Endothelial cell of umbilical vein (primary cell): Measurements from ENCODE around the gene ANAPC2. TPM values are rescaled to one million over a fixed set of nuclear protein-coding genes. Genes with fewer than 3 reads are reported as not detected.

ENCODE experiments used
- BruUV-seq: library from RNA; stranded (reverse); fragments of 400-500 nt; replicated peaks from 2 replicates; lab custom pipeline; 2021; lab: Mats Ljungman, UMichigan
- CTCF ChIA-PET: fragments of 300-600, 350-600 bp; sonication (Branson Sonifier 250); formaldehyde crosslinking; loops from one replicate; lab custom pipeline; 2021; ENCODE audit warnings: antibody characterized with exemption, inconsistent platforms; lab: Charles Lee
- POLR2A ChIA-PET: fragments of 300-600, 350-600 bp; sonication (Branson Sonifier 250); formaldehyde crosslinking; loops from one replicate; lab custom pipeline; 2021; ENCODE audit warnings: antibody characterized with exemption, inconsistent platforms; lab: Charles Lee
- DNase-seq: peaks from one replicate; pipeline ENCODE4 v3.0.0-alpha.2; 2011; ENCODE audit warnings: low read depth, low spot score
- FAIRE-seq: peaks from 2 replicates; lab custom pipeline; 2011; peaks lifted over from hg19 to GRCh38; lab: Jason Lieb, UNC
- H2AFZ ChIP-seq: 2 replicates; pipeline ENCODE4 v1.6.0; 2012; ENCODE audit warnings: low read depth, low read length, control low read depth, inconsistent platforms
- H3K27ac ChIP-seq: 2 replicates; pipeline ENCODE4 v1.5.1; 2011; ENCODE audit warnings: low read depth, mild to moderate bottlenecking, control low read depth, low read length, moderate library complexity; ENCODE audit not compliant: insufficient read depth
- H3K27me3 ChIP-seq, 2 experiments: 2 replicates each; pipeline versions ENCODE4 v1.6.0 to v1.6.1; 2011; ENCODE audit warnings: low read length in 2 of 2, mixed read lengths in 1 of 2; ENCODE audit not compliant: control insufficient read depth in 2 of 2, insufficient read depth in 2 of 2
- H3K36me3 ChIP-seq, 2 experiments: 2 replicates in 1 of 2; 3 replicates in 1 of 2; pipeline ENCODE4 v1.5.1; 2011; ENCODE audit warnings: low read length in 2 of 2, mild to moderate bottlenecking in 1 of 2, moderate library complexity in 1 of 2; ENCODE audit not compliant: control insufficient read depth in 2 of 2, insufficient read depth in 2 of 2; ENCODE audit errors: extremely low read depth in 1 of 2
- H3K4me1 ChIP-seq: 3 replicates; pipeline ENCODE4 v1.5.1; 2011; ENCODE audit warnings: mild to moderate bottlenecking, low read length; ENCODE audit not compliant: control insufficient read depth, insufficient read depth; ENCODE audit errors: extremely low read depth
- H3K4me2 ChIP-seq: 2 replicates; pipeline ENCODE4 v1.6.1; 2011; ENCODE audit warnings: low read length, control low read depth, mixed read lengths; ENCODE audit not compliant: insufficient read depth
- H3K4me3 ChIP-seq, 3 experiments: fragments of 200-600 bp in 1 of 3; sonication (generic), shearing (Covaris generic) in 1 of 3; replicated peaks in 1 of 3; 2 replicates each; pipeline ENCODE4 v1.5.1; 2011 to 2016; ENCODE audit warnings: control low read depth in 3 of 3, low read length in 3 of 3, mild to moderate bottlenecking in 2 of 3, inconsistent platforms in 1 of 3, low read depth in 1 of 3, moderate library complexity in 1 of 3; ENCODE audit not compliant: insufficient read depth in 1 of 3
- H3K79me2 ChIP-seq: 2 replicates; pipeline ENCODE4 v1.6.0; 2012; ENCODE audit warnings: low read length, inconsistent platforms; ENCODE audit not compliant: control insufficient read depth, insufficient read depth
- H3K9ac ChIP-seq: replicated peaks from 2 replicates; pipeline ENCODE3; 2011; ENCODE audit warnings: low read length, control low read depth; ENCODE audit not compliant: insufficient read depth; ENCODE audit errors: extremely low read depth
- H3K9me1 ChIP-seq: replicated peaks from 3 replicates; pipeline ENCODE4 v1.6.0; 2011; ENCODE audit warnings: mild to moderate bottlenecking, low read length; ENCODE audit not compliant: control insufficient read depth, insufficient read depth; ENCODE audit errors: extremely low read depth
- H3K9me3 ChIP-seq: replicated peaks from 2 replicates; pipeline ENCODE4 v1.5.1; 2012; ENCODE audit warnings: low read length, inconsistent platforms; ENCODE audit not compliant: control insufficient read depth, insufficient read depth
- H4K20me1 ChIP-seq: replicated peaks from 2 replicates; pipeline ENCODE3; 2011; ENCODE audit warnings: mild to moderate bottlenecking, low read length; ENCODE audit not compliant: control insufficient read depth, insufficient read depth; ENCODE audit errors: extremely low read depth
- EZH2 ChIP-seq: IDR thresholded peaks from 2 replicates; pipeline ENCODE4 v1.6.1; 2012; ENCODE audit warnings: borderline replicate concordance, low read depth, mild to moderate bottlenecking, moderate library complexity, low read length, inconsistent platforms; ENCODE audit not compliant: severe bottlenecking
- FOS ChIP-seq: IDR thresholded peaks from 2 replicates; pipeline ENCODE4 v1.6.1; 2011; ENCODE audit warnings: mild to moderate bottlenecking, low read length, moderate library complexity, borderline replicate concordance; ENCODE audit not compliant: insufficient read depth
- GATA2 ChIP-seq: IDR thresholded peaks from 2 replicates; pipeline ENCODE4 v1.7.0; 2011; ENCODE audit warnings: low read depth, mild to moderate bottlenecking, moderate library complexity, mixed read lengths, low read length; ENCODE audit not compliant: insufficient read length, insufficient read depth
- JUN ChIP-seq: IDR thresholded peaks from 2 replicates; pipeline ENCODE4 v1.6.1; 2011; ENCODE audit warnings: borderline replicate concordance, low read depth; ENCODE audit not compliant: insufficient read length, insufficient read depth
- MAX ChIP-seq: IDR thresholded peaks from 2 replicates; pipeline ENCODE4 v1.6.1; 2011; ENCODE audit not compliant: insufficient read depth, insufficient read length
- MYC ChIP-seq: IDR thresholded peaks from one replicate; pipeline ENCODE4 v1.6.1; 2011; ENCODE audit warnings: mild to moderate bottlenecking, low read depth, low read length
- POLR2A ChIP-seq: IDR thresholded peaks from 2 replicates; pipeline ENCODE4 v1.6.1; 2012; ENCODE audit warnings: low read depth, mild to moderate bottlenecking, control low read depth, low read length
- POLR2AphosphoS5 ChIP-seq: IDR thresholded peaks from 2 replicates; pipeline ENCODE4 v1.6.1; 2012; ENCODE audit warnings: low read depth, mild to moderate bottlenecking, control low read depth, low read length, moderate library complexity; ENCODE audit not compliant: insufficient read depth
- dilution Hi-C: fragments of 300-500 bp; cut with MboI; formaldehyde crosslinking; loops from one replicate; pipeline ENCODE4 v1.15.0; 2019; ENCODE audit warnings: low sequenced_read_pairs; ENCODE audit not compliant: extremely low pct_ligation_motif_present
- intact Hi-C: fragments of 100-400 bp; cut with micrococcal nuclease; formaldehyde crosslinking; loops from one replicate; pipeline ENCODE4 v1.10.0; 2022
- polyA plus RNA-seq, 4 experiments: library from polyadenylated mRNA; depleted of rRNA in 3 of 4; stranded (reverse) in 3 of 4; unstranded in 1 of 4; fragments of >200 nt; gene quantifications; 2 replicates each; pipeline versions ENCODE4 v1.2.1 to v1.2.3, GENCODE V29; 2011 to 2012; ENCODE audit warnings: missing spikeins in 1 of 4
- total RNA-seq: library from RNA; stranded (reverse); gene quantifications from 2 replicates; pipeline ENCODE4 v1.2.3, GENCODE V29; 2021
- TF ChIP-seq, protein P1 (sequence below), 2 donors: IDR thresholded peaks; 1 replicate in 1 of 2; 2 replicates in 1 of 2; pipeline ENCODE4 v1.5.1; 2011; ENCODE audit warnings: low read length in 2 of 2, mild to moderate bottlenecking in 2 of 2, moderate library complexity in 2 of 2, control low read depth in 1 of 2, inconsistent platforms in 1 of 2, low read depth in 1 of 2; ENCODE audit not compliant: insufficient read depth in 1 of 2; ENCODE audit errors: extremely low read depth in 1 of 2

Gene ANAPC2
- total and polyA plus RNA-seq, 2 donors (not counting 3 experiments of a cell fraction or from before 2014, with no cell fraction given), result 44.8 to 69.2 TPM

GRCh38 chr9:137236238-137236935, 48.0 kb upstream of the ANAPC2 start:
- BruUV-seq, result no TSS peak
- CTCF ChIA-PET, result interaction anchor here (0.6 to 2.5 kb wide), 68 partner anchors 9 to 782 kb away, joined by 3 to 63 read pairs (median 4); partner anchors contain the start of genes CYSRT1, MAN1B1, NDOR1 and NELFB
- Histone ChIP-seq H3K4me1 (no peaks in the 10 kb centered on the region), H3K9me1 (no peaks in the 10 kb centered on the region), H3K79me2 (peaks cover 4% of the 10 kb centered on the region), H3K9ac (no peak overlapping the region), H3K4me2 (no peak overlapping the region), H3K9me3 (no peaks in the 10 kb centered on the region), H4K20me1 (no peaks in the 10 kb centered on the region), H2AFZ (no peak overlapping the region), H3K27me3 (no peaks in the 10 kb centered on the region), H3K4me3 (no peak overlapping the region), H3K36me3 (no peaks in the 10 kb centered on the region), H3K27ac (no peak overlapping the region)
- FAIRE-seq (peak; percentile 82), DNase-seq (peak; percentile 77)
- intact Hi-C loops, result loop anchor here (1.0 to 5.0 kb wide), 3 partner anchors 14 to 449 kb away; partner anchors contain the start of gene RNF208
- POLR2A ChIA-PET, result interaction anchor here (0.6 kb wide), 4 partner anchors 32 to 149 kb away, joined by 3 to 4 read pairs (median 3); partner anchors contain the start of gene MAN1B1
- TF ChIP-seq, protein P1, sequence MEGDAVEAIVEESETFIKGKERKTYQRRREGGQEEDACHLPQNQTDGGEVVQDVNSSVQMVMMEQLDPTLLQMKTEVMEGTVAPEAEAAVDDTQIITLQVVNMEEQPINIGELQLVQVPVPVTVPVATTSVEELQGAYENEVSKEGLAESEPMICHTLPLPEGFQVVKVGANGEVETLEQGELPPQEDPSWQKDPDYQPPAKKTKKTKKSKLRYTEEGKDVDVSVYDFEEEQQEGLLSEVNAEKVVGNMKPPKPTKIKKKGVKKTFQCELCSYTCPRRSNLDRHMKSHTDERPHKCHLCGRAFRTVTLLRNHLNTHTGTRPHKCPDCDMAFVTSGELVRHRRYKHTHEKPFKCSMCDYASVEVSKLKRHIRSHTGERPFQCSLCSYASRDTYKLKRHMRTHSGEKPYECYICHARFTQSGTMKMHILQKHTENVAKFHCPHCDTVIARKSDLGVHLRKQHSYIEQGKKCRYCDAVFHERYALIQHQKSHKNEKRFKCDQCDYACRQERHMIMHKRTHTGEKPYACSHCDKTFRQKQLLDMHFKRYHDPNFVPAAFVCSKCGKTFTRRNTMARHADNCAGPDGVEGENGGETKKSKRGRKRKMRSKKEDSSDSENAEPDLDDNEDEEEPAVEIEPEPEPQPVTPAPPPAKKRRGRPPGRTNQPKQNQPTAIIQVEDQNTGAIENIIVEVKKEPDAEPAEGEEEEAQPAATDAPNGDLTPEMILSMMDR (IDR thresholded peaks at IDR 0.05; ENCODE audit: extremely low read depth in 1 of 2, insufficient read depth in 1 of 2, low read depth in 1 of 2, low read length in 2 of 2), result peak; percentile 97 to 99
- TF ChIP-seq MAX (no peak), MYC (no peak), JUN (no peak), POLR2AphosphoS5 (peak; percentile 33), EZH2 (no peak), FOS (no peak), GATA2 (no peak), POLR2A (no peak)
- dilution Hi-C loops, result no loop called here
